Skeletal muscle tissue (tissue), 4 donors: Measurements from ENCODE around the gene FILIP1. TPM values are rescaled to one million over a fixed set of nuclear protein-coding genes. Genes with fewer than 3 reads are reported as not detected.
A peak's percentile ranks its signal among the peaks of the same experiment; 100 is the strongest.
"Not testable (repeated sequence)": the region's sequence is repeated elsewhere in the genome, so short reads cannot be mapped to it uniquely, and the experiment has no call there.

Experiments used
- H3K27ac ChIP-seq: one replicate; pipeline ENCODE4 v1.7.0; 2013; ENCODE audit warnings: mild to moderate bottlenecking, low read depth, low read length, inconsistent platforms
- H3K27me3 ChIP-seq, 3 donors: one replicate each; pipeline ENCODE4 v1.7.0; 2013; ENCODE audit warnings: low read length in 3 of 3; ENCODE audit not compliant: control insufficient read depth in 3 of 3, insufficient read depth in 3 of 3
- H3K36me3 ChIP-seq, 3 donors: one replicate each; pipeline ENCODE4 v1.7.0; 2013; ENCODE audit warnings: low read length in 3 of 3; ENCODE audit not compliant: control insufficient read depth in 3 of 3, insufficient read depth in 3 of 3
- H3K4me1 ChIP-seq, 3 donors: one replicate each; pipeline ENCODE4 v1.7.0; 2013; ENCODE audit warnings: low read length in 3 of 3, mild to moderate bottlenecking in 3 of 3; ENCODE audit not compliant: control insufficient read depth in 3 of 3, insufficient read depth in 3 of 3
- H3K4me3 ChIP-seq, 3 donors: one replicate each; pipeline ENCODE4 v1.7.0; 2013; ENCODE audit warnings: low read length in 3 of 3
- H3K9ac ChIP-seq, 3 donors: one replicate each; pipeline ENCODE4 v1.7.0; 2013; ENCODE audit warnings: low read length in 3 of 3, mild to moderate bottlenecking in 3 of 3, moderate library complexity in 2 of 3, low read depth in 1 of 3
- H3K9me3 ChIP-seq, 3 donors: one replicate each; pipeline ENCODE4 v1.7.0; 2013; ENCODE audit warnings: low read length in 3 of 3; ENCODE audit not compliant: control insufficient read depth in 3 of 3
- total RNA-seq: library from RNA; depleted of rRNA; stranded (reverse); fragments of >200 nt; gene quantifications from one replicate; pipeline ENCODE4 v1.2.3, GENCODE V29; 2014
- donor health status: Osteomylitis.

Gene FILIP1
- total RNA-seq, 1 donor from 2014 or later: 19.3 TPM

GRCh38 chr6:75441479-75441878 lies 52.1 kb downstream of the FILIP1 start:
- H3K9ac ChIP-seq, H3K27me3 ChIP-seq, H3K27ac ChIP-seq, H3K36me3 ChIP-seq, H3K9me3 ChIP-seq, H3K4me3 ChIP-seq: not testable (repeated sequence)
- H3K4me1 ChIP-seq: peaks cover 16 to 32% (median 29%) of the 10 kb centered on the region in 3 donors

GRCh38 chr6:75438442-75439116 lies 55.0 kb downstream of the FILIP1 start:
- Histone ChIP-seq H3K4me3 (no peak overlapping the region), H3K27me3 (no peaks in the 10 kb centered on the region), H3K27ac (peak overlapping the region; percentile 70), H3K9me3 (no peaks in the 10 kb centered on the region), H3K36me3 (no peaks in the 10 kb centered on the region), H3K4me1 (peaks cover 24 to 41% (median 31%) of the 10 kb centered on the region in 3 donors), H3K9ac (no peak overlapping the region)

- H3K9me3 ChIP-seq: no peaks in the 10 kb centered on the region
- no peaks in the 10 kb centered on the region for H3K36me3 ChIP-seq
- H3K9ac ChIP-seq: no peak overlapping the region
- H3K27me3 ChIP-seq: no peaks in the 10 kb centered on the region
- no peak overlapping the region for H3K4me3 ChIP-seq
- H3K4me1 ChIP-seq: peaks cover 24 to 41% (median 31%) of the 10 kb centered on the region in 3 donors
- peak overlapping the region; percentile 70 for H3K27ac ChIP-seq
Observed at GRCh38 chr6:75438013-75438431, 55.6 kb downstream of the FILIP1 start.

- Histone ChIP-seq H3K9ac (peak overlapping the region in 2 of 3 donors; percentile 28 to 40), H3K4me1 (peaks cover 24 to 41% (median 31%) of the 10 kb centered on the region in 3 donors)
Observed at GRCh38 chr6:75437421-75437891, 56.1 kb downstream of the FILIP1 start.

GRCh38 chr6:75436869-75437268 lies 56.7 kb downstream of the FILIP1 start:
- Histone ChIP-seq H3K9me3 (no peaks in the 10 kb centered on the region), H3K4me1 (peaks cover 24 to 41% (median 32%) of the 10 kb centered on the region in 3 donors), H3K27me3 (no peaks in the 10 kb centered on the region), H3K27ac (peak overlapping the region; percentile 70), H3K36me3 (no peaks in the 10 kb centered on the region), H3K9ac (peak overlapping the region in 2 of 3 donors; percentile 40 to 51), H3K4me3 (peak overlapping the region in 1 of 3 donors; percentile 25)

More at GRCh38 chr6:75437421-75437891, 56.1 kb downstream of the FILIP1 start:
- Histone ChIP-seq H3K9me3 (no peaks in the 10 kb centered on the region), H3K36me3 (no peaks in the 10 kb centered on the region), H3K27ac (peak overlapping the region; percentile 70), H3K27me3 (no peaks in the 10 kb centered on the region), H3K4me3 (peak overlapping the region in 1 of 3 donors; percentile 7)

GRCh38 chr6:75432809-75433208 lies 60.8 kb downstream of the FILIP1 start:
- H3K9ac ChIP-seq, H3K4me3 ChIP-seq, H3K27ac ChIP-seq, H3K27me3 ChIP-seq, H3K9me3 ChIP-seq, H3K36me3 ChIP-seq: not testable (repeated sequence)
- H3K4me1 ChIP-seq: peaks cover 48 to 54% (median 48%) of the 10 kb centered on the region in 3 donors

GRCh38 chr6:75431379-75431778 lies 62.2 kb downstream of the FILIP1 start:
- Histone ChIP-seq H3K4me3 (peak overlapping the region in 1 of 3 donors; percentile 23), H3K27ac (peak overlapping the region; percentile 83), H3K36me3 (no peaks in the 10 kb centered on the region), H3K9me3 (no peaks in the 10 kb centered on the region), H3K9ac (peak overlapping the region in 2 of 3 donors; percentile 12 to 25), H3K27me3 (no peaks in the 10 kb centered on the region), H3K4me1 (peaks cover 39 to 46% (median 39%) of the 10 kb centered on the region in 3 donors)

GRCh38 chr6:75430631-75431325 lies 62.8 kb downstream of the FILIP1 start:
- H3K27me3 ChIP-seq: no peaks in the 10 kb centered on the region
- peak overlapping the region in 1 of 3 donors; percentile 48 for H3K4me3 ChIP-seq
- H3K27ac ChIP-seq: peak overlapping the region; percentile 83
- no peaks in the 10 kb centered on the region for H3K9me3 ChIP-seq
- peak overlapping the region in 1 of 3 donors; percentile 12 for H3K9ac ChIP-seq
- peaks cover 34 to 44% (median 35%) of the 10 kb centered on the region in 3 donors for H3K4me1 ChIP-seq
- H3K36me3 ChIP-seq: no peaks in the 10 kb centered on the region

- no peak overlapping the region for H3K27ac ChIP-seq
Observed at GRCh38 chr6:75429061-75429703, 64.4 kb downstream of the FILIP1 start.

More at GRCh38 chr6:75429061-75429703, 64.4 kb downstream of the FILIP1 start:
- Histone ChIP-seq H3K9me3 (no peaks in the 10 kb centered on the region), H3K4me1 (peaks cover 37 to 48% (median 39%) of the 10 kb centered on the region in 3 donors), H3K9ac (no peak overlapping the region), H3K4me3 (peak overlapping the region in 1 of 3 donors; percentile 0), H3K27me3 (no peaks in the 10 kb centered on the region), H3K36me3 (no peaks in the 10 kb centered on the region)
